ENCODE data around the gene CCDC47.

The CCDC47 gene

GRCh38 chr17:63696381-63696961, 76.9 kb downstream of the CCDC47 start:
- no peak for DNase-seq

- DNase-seq, result no peak
Observed at GRCh38 chr17:63695889-63696288, 77.5 kb downstream of the CCDC47 start.

Measured in activated CD4-positive, CD25-positive, alpha-beta regulatory T cell (primary cell).